Common myeloid progenitor, CD34-positive (primary cell): Measurements from ENCODE around the gene PHKG2.

Experiments used
- CTCF ChIA-PET: fragments of 350-600 bp; sonication (Branson Sonifier 250); formaldehyde crosslinking; loops from one replicate; lab custom pipeline; 2021; ENCODE audit warnings: antibody characterized with exemption; lab: Charles Lee
- POLR2A ChIA-PET: fragments of 350-600 bp; sonication (Branson Sonifier 250); formaldehyde crosslinking; loops from one replicate; lab custom pipeline; 2021; ENCODE audit warnings: antibody characterized with exemption; lab: Charles Lee
- DNase-seq, 3 donors: peaks; one replicate each; pipeline versions ENCODE4 v3.0.0 to v3.0.0-alpha.2; 2013
- H3K27ac ChIP-seq, 2 experiments: 1 replicate in 1 of 2; 2 replicates in 1 of 2; pipeline ENCODE4 v1.7.0; 2013; ENCODE audit warnings: inconsistent platforms in 2 of 2, low read length in 2 of 2, mild to moderate bottlenecking in 2 of 2, low read depth in 1 of 2, moderate library complexity in 1 of 2; ENCODE audit not compliant: severe bottlenecking in 2 of 2, insufficient read depth in 1 of 2, poor library complexity in 1 of 2
- H3K27me3 ChIP-seq, 5 experiments: replicated peaks in 2 of 5; 1 replicate in 3 of 5; 2 replicates in 2 of 5; pipeline versions ENCODE4 v1.6.1 to v1.7.0; 2013; ENCODE audit warnings: low read length in 4 of 5, mild to moderate bottlenecking in 2 of 5, moderate library complexity in 2 of 5, inconsistent platforms in 1 of 5; ENCODE audit not compliant: insufficient read depth in 5 of 5, control insufficient read depth in 4 of 5
- H3K36me3 ChIP-seq, 4 experiments: 1 replicate in 2 of 4; 2 replicates in 2 of 4; pipeline versions ENCODE4 v1.6.1 to v1.7.0; 2013; ENCODE audit warnings: low read length in 3 of 4, control low read depth in 1 of 4, mild to moderate bottlenecking in 1 of 4; ENCODE audit not compliant: control insufficient read depth in 4 of 4, insufficient read depth in 4 of 4
- H3K4me1 ChIP-seq, 4 experiments: 1 replicate in 3 of 4; 2 replicates in 1 of 4; pipeline versions ENCODE4 v1.6.1 to v1.7.1; 2013; ENCODE audit warnings: low read length in 3 of 4, mild to moderate bottlenecking in 3 of 4, control low read depth in 1 of 4, inconsistent platforms in 1 of 4, moderate library complexity in 1 of 4; ENCODE audit not compliant: control insufficient read depth in 4 of 4, insufficient read depth in 4 of 4; ENCODE audit errors: control extremely low read depth in 1 of 4
- H3K4me3 ChIP-seq, 7 experiments: 1 replicate in 4 of 7; 2 replicates in 3 of 7; pipeline versions ENCODE4 v1.5.1 to v1.7.0; 2013; ENCODE audit warnings: mild to moderate bottlenecking in 7 of 7, low read length in 6 of 7, moderate library complexity in 6 of 7, inconsistent platforms in 2 of 7, low read depth in 2 of 7, control low read depth in 1 of 7; ENCODE audit not compliant: insufficient read depth in 4 of 7, control insufficient read depth in 1 of 7; ENCODE audit errors: extremely low read depth in 1 of 7
- H3K9me3 ChIP-seq, 5 experiments: 1 replicate in 4 of 5; 2 replicates in 1 of 5; pipeline versions ENCODE4 v1.6.1 to v1.7.1; 2013; ENCODE audit warnings: low read length in 4 of 5, mild to moderate bottlenecking in 2 of 5, inconsistent platforms in 1 of 5, low read depth in 1 of 5, moderate library complexity in 1 of 5; ENCODE audit not compliant: control insufficient read depth in 4 of 5, insufficient read depth in 2 of 5; ENCODE audit errors: control extremely low read depth in 1 of 5
- WGBS: methylation state at CpG from one replicate; pipeline ENCODE4 v1.1.5; 2013; ENCODE audit not compliant: insufficient coverage; 5-methylcytosine and 5-hydroxymethylcytosine counted together

PHKG2 gene

GRCh38 chr16:30761427-30761927 lies 13.3 kb downstream of the PHKG2 start:
- peak; percentile 48 to 71 (median 58) for DNase-seq
- peak overlapping the region; percentile 85 to 93 for H3K27ac ChIP-seq
- peak overlapping the region; percentile 86 to 98 (median 93) for H3K4me3 ChIP-seq
- H3K36me3 ChIP-seq, result peaks cover 0 to 55% (median 37%) of the 10 kb centered on the region in 4 experiments
- under 1% methylated on average over 64 of the region's 64 CpGs for WGBS
- ChIA-PET CTCF (interaction anchor here (1.0 to 2.2 kb wide), 3 partner anchors 10 to 52 kb away, joined by 3 to 10 read pairs (median 5); no protein-coding TSS in a partner anchor), POLR2A (interaction anchor here (0.8 to 1.2 kb wide), 2 partner anchors 47 to 64 kb away, joined by 3 to 4 read pairs; no protein-coding TSS in a partner anchor)
- peaks cover 11 to 53% (median 47%) of the 10 kb centered on the region in 4 experiments for H3K4me1 ChIP-seq
- H3K27me3 ChIP-seq, result no peaks in the 10 kb centered on the region
- no peaks in the 10 kb centered on the region for H3K9me3 ChIP-seq

GRCh38 chr16:30761928-30762902 lies 14.0 kb downstream of the PHKG2 start, which contains the start of the genes CFAP119 and RNF40:
TSS of gene CFAP119 (minus strand) at chr16:30762062. CDS start at chr16:30761748, 314 bp downstream.
TSS of gene RNF40 (plus strand) at chr16:30762322. CDS start at chr16:30762546, 224 bp downstream.
- peaks cover 2 to 55% (median 39%) of the 10 kb centered on the region in 4 experiments for H3K36me3 ChIP-seq
- no peaks in the 10 kb centered on the region for H3K27me3 ChIP-seq
- peak within 1 kb of the TSS; percentile 85 to 93 for H3K27ac ChIP-seq
- peak within 1 kb of the TSS; percentile 86 to 98 (median 93) for H3K4me3 ChIP-seq
- peaks cover 11 to 53% (median 47%) of the 10 kb centered on the region in 4 experiments for H3K4me1 ChIP-seq
- POLR2A ChIA-PET, result interaction anchor here (0.8 to 1.2 kb wide), 2 partner anchors 46 to 64 kb away, joined by 3 to 4 read pairs; no protein-coding TSS in a partner anchor
- peak; percentile 95 to 97 (median 96) for DNase-seq
- no peaks in the 10 kb centered on the region for H3K9me3 ChIP-seq
- WGBS, result under 1% methylated on average over 56 of the region's 60 CpGs
- CTCF ChIA-PET, result interaction anchor here (1.0 to 2.0 kb wide), 5 partner anchors 9 to 51 kb away, joined by 3 to 7 read pairs (median 5); partner anchors contain the start of gene PHKG2

GRCh38 chr16:30762991-30763725 lies 14.9 kb downstream of the PHKG2 start:
- CTCF ChIA-PET, result interaction anchor here (1.0 to 2.0 kb wide), 4 partner anchors 8 to 50 kb away, joined by 3 to 7 read pairs (median 4); partner anchors contain the start of gene PHKG2
- POLR2A ChIA-PET, result no interaction called here
- 89% methylated on average over 8 of the region's 15 CpGs for WGBS
- Histone ChIP-seq H3K4me3 (peak overlapping the region in 6 of 7 experiments; percentile 86 to 98 (median 92)), H3K36me3 (peaks cover 2 to 57% (median 45%) of the 10 kb centered on the region in 4 experiments), H3K4me1 (peaks cover 11 to 49% (median 46%) of the 10 kb centered on the region in 4 experiments), H3K27ac (peak overlapping the region; percentile 85 to 93), H3K27me3 (no peaks in the 10 kb centered on the region), H3K9me3 (no peaks in the 10 kb centered on the region)
- DNase-seq, result no peak

GRCh38 chr16:30764086-30764485 lies 15.9 kb downstream of the PHKG2 start:
- WGBS, result 97% methylated on average over 9 of the region's 11 CpGs
- Histone ChIP-seq H3K4me1 (peaks cover 11 to 40% (median 37%) of the 10 kb centered on the region in 4 experiments), H3K27me3 (no peaks in the 10 kb centered on the region), H3K36me3 (peaks cover 9 to 66% (median 54%) of the 10 kb centered on the region in 4 experiments), H3K9me3 (no peaks in the 10 kb centered on the region), H3K4me3 (no peak overlapping the region), H3K27ac (peak overlapping the region in 1 of 2 experiments; percentile 17)
- CTCF ChIA-PET, result interaction anchor here (2.0 kb wide), 1 partner anchor 11 kb away, joined by 7 read pairs; no protein-coding TSS in a partner anchor
- POLR2A ChIA-PET, result no interaction called here
- no peak for DNase-seq

GRCh38 chr16:30764816-30765465 lies 16.7 kb downstream of the PHKG2 start:
- POLR2A ChIA-PET, result no interaction called here
- peaks cover 12 to 69% (median 60%) of the 10 kb centered on the region in 4 experiments for H3K36me3 ChIP-seq
- H3K27me3 ChIP-seq, result no peaks in the 10 kb centered on the region
- CTCF ChIA-PET, result interaction anchor here (0.8 kb wide), 2 partner anchors 13 to 69 kb away, joined by 3 read pairs; no protein-coding TSS in a partner anchor
- DNase-seq, result no peak
- no peaks in the 10 kb centered on the region for H3K9me3 ChIP-seq
- WGBS, result 100% methylated on average over 8 of the region's 12 CpGs
- no peak overlapping the region for H3K4me3 ChIP-seq
- peaks cover 6 to 31% (median 30%) of the 10 kb centered on the region in 4 experiments for H3K4me1 ChIP-seq
- H3K27ac ChIP-seq, result peak overlapping the region in 1 of 2 experiments; percentile 17
